Ishikawa (cell line): ENCODE results near the gene ALOX5.

ENCODE experiments used
- CREB1 ChIP-seq: IDR thresholded peaks from 2 replicates; pipeline ENCODE4 v1.6.1; 2012; ENCODE audit warnings: low read depth
- EP300 ChIP-seq: IDR thresholded peaks from 2 replicates; pipeline ENCODE4 v1.6.1; 2012; ENCODE audit warnings: borderline replicate concordance
- FOXM1 ChIP-seq: IDR thresholded peaks from 2 replicates; pipeline ENCODE4 v1.6.1; 2012; ENCODE audit warnings: low read depth, borderline replicate concordance
- RAD21 ChIP-seq: IDR thresholded peaks from 2 replicates; pipeline ENCODE4 v1.6.1; 2012; ENCODE audit warnings: low read depth
- TAF1 ChIP-seq: IDR thresholded peaks from 2 replicates; pipeline ENCODE4 v1.6.1; 2012; ENCODE audit warnings: low read depth, mild to moderate bottlenecking
- TEAD4 ChIP-seq: IDR thresholded peaks from 2 replicates; pipeline ENCODE4 v1.6.1; 2012
- TF ChIP-seq, protein P1 (sequence below): IDR thresholded peaks from 2 replicates; pipeline ENCODE4 v1.6.1; 2012
- TF ChIP-seq, protein P2 (sequence below): IDR thresholded peaks from 2 replicates; pipeline ENCODE4 v1.6.1; 2012; ENCODE audit warnings: low read depth, mild to moderate bottlenecking

DNA sequence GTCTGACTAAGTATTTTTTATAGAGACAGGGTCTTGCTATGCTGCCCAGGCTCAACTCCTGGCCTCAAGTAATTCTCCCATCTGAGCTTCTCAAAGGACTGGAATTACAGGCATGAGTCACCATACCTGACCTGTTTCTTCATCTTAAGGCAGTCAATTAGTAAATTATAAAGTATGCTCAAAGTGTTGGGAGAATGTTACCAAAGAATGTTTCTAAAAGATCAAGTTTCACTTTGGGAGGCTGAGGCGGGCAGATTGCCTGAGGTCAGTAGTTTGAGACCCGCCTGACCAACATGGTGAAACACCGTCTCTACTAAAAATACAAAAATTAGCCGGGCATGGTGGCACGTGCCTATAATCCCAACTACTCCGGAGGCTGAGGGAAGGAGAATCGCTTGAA, 117.0 kb downstream of the ALOX5 start:
- TF ChIP-seq FOXM1 (no peak), CREB1 (no peak), RAD21 (no peak), TAF1 (no peak), EP300 (no peak), TEAD4 (no peak)
- TF ChIP-seq, protein P1, sequence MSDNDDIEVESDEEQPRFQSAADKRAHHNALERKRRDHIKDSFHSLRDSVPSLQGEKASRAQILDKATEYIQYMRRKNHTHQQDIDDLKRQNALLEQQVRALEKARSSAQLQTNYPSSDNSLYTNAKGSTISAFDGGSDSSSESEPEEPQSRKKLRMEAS: no peak
- TF ChIP-seq, protein P2, sequence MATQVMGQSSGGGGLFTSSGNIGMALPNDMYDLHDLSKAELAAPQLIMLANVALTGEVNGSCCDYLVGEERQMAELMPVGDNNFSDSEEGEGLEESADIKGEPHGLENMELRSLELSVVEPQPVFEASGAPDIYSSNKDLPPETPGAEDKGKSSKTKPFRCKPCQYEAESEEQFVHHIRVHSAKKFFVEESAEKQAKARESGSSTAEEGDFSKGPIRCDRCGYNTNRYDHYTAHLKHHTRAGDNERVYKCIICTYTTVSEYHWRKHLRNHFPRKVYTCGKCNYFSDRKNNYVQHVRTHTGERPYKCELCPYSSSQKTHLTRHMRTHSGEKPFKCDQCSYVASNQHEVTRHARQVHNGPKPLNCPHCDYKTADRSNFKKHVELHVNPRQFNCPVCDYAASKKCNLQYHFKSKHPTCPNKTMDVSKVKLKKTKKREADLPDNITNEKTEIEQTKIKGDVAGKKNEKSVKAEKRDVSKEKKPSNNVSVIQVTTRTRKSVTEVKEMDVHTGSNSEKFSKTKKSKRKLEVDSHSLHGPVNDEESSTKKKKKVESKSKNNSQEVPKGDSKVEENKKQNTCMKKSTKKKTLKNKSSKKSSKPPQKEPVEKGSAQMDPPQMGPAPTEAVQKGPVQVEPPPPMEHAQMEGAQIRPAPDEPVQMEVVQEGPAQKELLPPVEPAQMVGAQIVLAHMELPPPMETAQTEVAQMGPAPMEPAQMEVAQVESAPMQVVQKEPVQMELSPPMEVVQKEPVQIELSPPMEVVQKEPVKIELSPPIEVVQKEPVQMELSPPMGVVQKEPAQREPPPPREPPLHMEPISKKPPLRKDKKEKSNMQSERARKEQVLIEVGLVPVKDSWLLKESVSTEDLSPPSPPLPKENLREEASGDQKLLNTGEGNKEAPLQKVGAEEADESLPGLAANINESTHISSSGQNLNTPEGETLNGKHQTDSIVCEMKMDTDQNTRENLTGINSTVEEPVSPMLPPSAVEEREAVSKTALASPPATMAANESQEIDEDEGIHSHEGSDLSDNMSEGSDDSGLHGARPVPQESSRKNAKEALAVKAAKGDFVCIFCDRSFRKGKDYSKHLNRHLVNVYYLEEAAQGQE: no peak
